HFF-Myc (cell line): ENCODE measurements around the gene AKR1C3.
A peak's percentile ranks its signal among the peaks of the same experiment; 100 is the strongest.

Experiments
- DNase-seq: peaks from one replicate; pipeline ENCODE4 v3.0.0-alpha.2; 2011; ENCODE audit warnings: low read depth; ENCODE audit errors: extremely low read depth
- H3K4me3 ChIP-seq: replicated peaks from 2 replicates; pipeline ENCODE4 v1.5.1; 2011; ENCODE audit warnings: low read depth, mild to moderate bottlenecking, control low read depth, low read length
- TF ChIP-seq, protein P1 (sequence below): IDR thresholded peaks from 2 replicates; pipeline ENCODE4 v1.5.1; 2012; ENCODE audit warnings: mild to moderate bottlenecking, low read depth, low read length, control low read depth; ENCODE audit errors: missing control alignments

The AKR1C3 gene

DNA sequence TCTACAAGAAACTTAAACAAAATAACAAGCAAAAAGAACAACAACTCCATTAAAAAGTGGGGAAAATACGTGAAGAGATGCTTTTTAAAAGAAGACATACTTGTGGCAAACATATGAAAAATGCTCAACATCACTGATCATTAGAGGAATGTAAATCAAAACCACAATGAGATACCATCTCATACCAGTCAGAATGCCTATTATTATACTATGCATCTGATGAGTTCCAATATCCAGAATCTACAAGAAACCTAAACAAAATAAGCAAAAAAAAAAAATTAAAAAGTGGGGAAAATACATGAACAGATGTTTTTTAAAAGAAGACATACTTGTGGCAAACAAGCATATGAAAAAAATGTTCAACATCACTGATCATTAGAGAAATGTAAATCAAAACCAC is 29.6 kb upstream of the AKR1C3 start:
- H3K4me3 ChIP-seq, result no peak overlapping the region
- no peak for DNase-seq
- TF ChIP-seq, protein P1, sequence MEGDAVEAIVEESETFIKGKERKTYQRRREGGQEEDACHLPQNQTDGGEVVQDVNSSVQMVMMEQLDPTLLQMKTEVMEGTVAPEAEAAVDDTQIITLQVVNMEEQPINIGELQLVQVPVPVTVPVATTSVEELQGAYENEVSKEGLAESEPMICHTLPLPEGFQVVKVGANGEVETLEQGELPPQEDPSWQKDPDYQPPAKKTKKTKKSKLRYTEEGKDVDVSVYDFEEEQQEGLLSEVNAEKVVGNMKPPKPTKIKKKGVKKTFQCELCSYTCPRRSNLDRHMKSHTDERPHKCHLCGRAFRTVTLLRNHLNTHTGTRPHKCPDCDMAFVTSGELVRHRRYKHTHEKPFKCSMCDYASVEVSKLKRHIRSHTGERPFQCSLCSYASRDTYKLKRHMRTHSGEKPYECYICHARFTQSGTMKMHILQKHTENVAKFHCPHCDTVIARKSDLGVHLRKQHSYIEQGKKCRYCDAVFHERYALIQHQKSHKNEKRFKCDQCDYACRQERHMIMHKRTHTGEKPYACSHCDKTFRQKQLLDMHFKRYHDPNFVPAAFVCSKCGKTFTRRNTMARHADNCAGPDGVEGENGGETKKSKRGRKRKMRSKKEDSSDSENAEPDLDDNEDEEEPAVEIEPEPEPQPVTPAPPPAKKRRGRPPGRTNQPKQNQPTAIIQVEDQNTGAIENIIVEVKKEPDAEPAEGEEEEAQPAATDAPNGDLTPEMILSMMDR, result no peak

DNA sequence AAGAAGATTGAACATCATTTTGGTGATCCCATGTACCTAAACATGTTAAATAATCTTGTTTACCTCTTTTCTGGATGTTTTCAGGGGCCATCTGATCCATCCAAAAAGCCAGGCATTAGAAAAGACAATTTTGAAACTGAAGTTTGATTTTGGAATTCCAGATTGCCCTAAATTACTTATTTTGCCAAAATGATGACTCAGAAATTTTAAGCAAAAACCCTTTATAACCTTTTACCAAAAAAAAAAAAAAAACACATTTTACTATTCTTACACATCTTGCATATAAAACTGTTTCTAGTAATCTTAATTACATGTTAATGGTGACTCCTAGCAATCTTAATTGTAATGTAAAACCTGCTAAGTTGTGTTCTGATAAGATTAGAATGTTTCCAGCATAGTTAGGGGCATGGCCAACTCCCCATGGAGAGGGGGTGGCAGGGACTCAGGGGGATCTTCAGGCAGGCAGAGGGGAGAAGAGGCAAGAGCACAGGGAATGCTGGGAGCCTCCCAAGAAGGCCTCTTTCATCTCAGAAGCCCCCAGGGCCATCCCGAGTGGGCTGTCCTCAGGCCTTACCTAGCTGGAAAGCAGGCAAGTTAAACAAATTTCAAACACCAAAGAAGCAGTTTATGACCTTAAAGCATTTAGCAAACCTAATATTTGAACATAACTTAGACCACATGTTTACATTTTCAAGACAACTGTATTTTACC is 25.8 kb upstream of the AKR1C3 start:
- no peak for DNase-seq
- no peak overlapping the region for H3K4me3 ChIP-seq
- TF ChIP-seq, protein P1, result no peak

DNA sequence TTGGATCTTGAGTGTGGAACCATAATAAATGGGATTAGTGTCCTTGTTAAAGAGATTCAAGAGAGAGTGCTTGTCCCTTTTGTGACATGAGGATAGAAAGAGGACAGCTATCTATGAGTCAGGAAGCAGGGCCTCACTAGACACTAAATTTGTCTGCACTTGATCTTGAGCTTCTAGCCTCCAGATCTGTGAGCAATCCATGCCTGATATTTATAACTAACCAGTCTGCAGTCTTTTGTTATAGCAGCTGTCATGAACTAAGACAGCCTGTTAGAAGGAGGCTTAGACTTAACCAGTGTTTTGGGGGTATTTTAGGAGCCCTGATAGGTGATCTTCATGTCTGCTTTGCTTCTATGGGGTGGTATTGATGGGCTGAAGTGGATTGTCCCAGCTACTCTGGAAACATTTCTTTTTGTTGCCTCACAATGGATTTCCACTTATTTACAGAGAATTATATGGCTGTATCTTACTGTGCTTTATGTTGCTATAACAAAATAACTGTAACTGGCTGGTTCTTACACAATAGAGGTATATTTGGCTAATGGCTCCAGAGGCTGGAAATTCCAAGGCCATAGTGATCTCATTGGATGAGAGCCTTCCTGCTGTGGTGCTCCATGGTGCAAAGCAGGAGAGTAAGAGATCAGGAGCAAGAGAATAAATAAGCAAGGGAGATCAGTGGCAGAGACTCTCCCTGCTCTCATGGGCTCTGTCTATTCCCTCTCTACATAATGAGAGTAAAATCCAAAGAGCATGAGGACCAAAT is 23.4 kb upstream of the AKR1C3 start:
- DNase-seq, result no peak
- TF ChIP-seq, protein P1, result no peak
- no peak overlapping the region for H3K4me3 ChIP-seq

DNA sequence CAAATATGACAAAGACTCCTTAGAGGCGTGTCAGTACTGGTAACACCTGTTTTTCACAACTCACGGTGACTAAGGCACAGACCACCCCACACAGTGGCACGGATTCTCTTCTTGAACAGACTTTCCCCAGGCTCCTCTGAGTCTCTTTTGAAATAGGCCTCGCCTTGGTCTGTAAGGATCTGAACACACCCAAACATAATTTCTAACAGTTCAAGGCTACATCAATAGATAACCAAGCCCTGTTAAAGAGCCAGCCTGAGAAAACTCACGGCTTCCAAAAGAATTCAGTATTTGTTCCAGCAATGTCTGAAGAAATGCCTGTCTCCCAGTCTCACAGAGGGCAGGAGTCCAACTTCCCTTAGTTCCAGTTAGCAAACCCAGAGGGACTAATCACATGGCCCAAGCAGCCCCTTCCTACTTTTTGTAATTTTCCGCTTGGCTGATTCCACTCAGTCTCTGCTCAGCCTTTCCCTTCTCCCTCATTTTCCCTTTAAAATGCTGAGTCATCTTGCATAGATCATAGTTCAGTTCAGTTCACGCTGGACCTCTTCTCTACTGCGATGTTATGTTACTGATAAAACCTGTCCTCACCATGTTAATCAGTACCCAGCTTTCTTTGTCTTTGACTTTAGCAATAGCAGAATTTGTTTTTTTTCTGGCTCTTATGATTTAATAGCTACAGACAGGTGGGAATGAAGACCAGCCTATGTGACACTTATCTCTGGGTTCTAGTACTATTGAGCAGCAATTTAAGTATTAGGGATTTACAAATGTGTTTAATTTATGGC is 22.6 kb upstream of the AKR1C3 start:
- TF ChIP-seq, protein P1, result no peak
- no peak overlapping the region for H3K4me3 ChIP-seq
- DNase-seq, result peak; percentile 25

DNA sequence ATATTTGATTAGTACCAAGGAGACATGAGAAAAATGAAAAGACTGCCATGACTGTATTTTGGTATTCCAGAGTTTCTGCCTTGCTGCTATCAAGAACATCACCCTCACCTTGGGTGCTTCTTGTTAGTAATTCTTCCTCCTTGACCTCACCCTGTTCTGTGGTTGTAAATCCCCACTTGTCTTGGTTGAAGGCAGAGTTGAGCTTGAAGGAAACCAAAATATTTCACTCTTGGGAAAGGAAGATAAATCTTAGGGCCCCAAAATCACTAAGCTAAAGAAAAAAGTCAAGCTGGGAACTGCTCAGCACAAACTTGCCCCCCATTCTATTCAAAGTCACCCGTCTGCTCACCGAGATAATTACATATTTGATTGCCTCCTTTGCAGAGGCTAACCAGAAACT is 20.6 kb upstream of the AKR1C3 start:
- no peak overlapping the region for H3K4me3 ChIP-seq
- no peak for DNase-seq
- TF ChIP-seq, protein P1, result no peak

DNA sequence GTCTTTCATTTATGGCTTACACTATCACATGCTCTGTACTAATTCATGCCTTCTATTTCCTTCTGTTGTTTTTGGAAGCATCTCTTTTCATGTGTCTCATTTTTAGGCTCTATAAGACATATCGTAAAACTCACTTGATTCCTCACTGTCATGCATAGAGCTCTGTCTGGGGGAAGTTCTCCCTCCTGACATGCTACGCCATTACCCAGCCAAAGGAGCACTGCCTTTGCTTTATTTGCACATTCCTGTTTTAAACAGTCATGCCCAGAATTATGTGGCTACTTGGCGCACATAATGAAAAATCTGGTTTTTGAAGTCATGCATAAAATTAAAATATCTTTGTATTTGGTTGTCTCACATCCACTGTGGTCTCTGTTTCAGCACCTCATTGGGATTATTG is 17.6 kb upstream of the AKR1C3 start:
- TF ChIP-seq, protein P1, result no peak
- DNase-seq, result no peak
- no peak overlapping the region for H3K4me3 ChIP-seq
